NCI-H2196 (cell line): ENCODE measurements around the gene ENPP1.

Experiments
- DNase-seq: peaks from one replicate; lab custom pipeline; 2025; ENCODE audit not compliant: unreplicated experiment; lab: John Stamatoyannopoulos, UW

The ENPP1 gene

DNA sequence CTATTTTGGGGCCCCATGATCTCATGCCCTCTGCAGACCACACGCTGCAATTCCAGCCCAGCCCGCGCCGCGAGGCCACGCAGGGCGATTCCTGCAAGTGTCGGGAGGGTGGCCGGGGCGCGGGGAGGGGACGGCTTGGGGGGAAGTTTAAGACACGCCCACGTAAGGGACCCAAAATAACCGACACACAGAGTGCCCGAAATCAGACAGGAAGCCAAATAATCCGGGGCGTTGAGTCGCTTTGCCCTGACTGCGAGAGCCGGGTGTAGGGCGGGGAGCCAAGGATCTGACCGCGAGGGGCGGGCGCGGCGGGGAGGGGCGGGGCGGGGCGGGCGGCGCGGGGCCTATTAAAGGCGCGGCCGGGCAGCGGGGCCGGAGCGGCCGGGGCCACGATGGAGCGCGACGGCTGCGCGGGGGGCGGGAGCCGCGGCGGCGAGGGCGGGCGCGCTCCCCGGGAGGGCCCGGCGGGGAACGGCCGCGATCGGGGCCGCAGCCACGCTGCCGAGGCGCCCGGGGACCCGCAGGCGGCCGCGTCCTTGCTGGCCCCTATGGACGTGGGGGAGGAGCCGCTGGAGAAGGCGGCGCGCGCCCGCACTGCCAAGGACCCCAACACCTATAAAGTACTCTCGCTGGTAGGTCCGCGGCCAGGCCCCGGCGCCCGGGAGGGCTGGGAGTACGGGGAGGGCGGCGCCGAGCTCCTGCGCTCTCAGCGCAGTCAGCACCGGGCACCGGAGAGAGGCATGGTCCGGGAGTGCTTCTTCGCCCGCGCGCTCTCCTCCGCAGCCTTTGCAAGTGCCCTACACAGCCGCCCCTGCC, at the start of gene ENPP1:
Gene ENPP1 (plus strand): TSS at position 377 of the 816 bp plus-strand sequence. CDS start 16 bp downstream, at position 393.
- peak; percentile 44 for DNase-seq

- DNase-seq = no peak
Observed at GRCh38 chr6:131758920-131759319, 48.9 kb upstream of the ENPP1 start.

- DNase-seq = no peak
Observed at GRCh38 chr6:131761060-131761761, 46.6 kb upstream of the ENPP1 start.

DNA sequence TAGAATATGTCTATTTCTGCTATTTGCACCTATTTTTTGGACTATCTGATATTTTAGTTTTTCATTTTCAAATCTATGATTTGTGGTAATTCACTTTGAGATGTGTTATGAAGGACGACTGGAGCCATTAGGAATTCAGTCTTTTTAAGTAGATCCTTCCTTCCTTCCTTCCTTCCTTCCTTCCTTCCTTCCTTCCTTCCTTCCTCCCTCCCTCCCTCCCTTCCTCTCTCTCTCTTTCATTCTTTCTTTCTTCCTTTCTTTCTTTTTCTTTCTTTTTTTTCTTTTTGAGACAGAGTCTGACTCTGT, 46.1 kb upstream of the ENPP1 start:
- DNase-seq = no peak

DNA sequence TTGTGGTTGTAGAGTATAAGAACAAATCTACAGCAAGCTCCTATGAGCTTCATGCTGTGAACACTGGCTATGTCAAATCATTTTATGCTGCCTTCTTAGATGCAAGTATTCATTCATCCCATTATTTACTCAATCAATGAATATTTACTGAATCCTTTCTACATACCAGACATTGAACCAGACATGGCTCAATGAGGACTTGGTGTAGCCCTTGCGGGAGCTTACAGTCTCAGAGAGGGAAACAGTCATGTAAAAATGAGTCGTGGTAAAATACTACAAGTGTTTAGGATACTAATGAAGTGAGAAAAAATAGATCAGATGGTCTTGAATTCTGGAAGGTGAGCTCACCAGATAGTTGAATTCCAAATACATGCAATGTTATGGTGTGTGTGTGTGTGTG, 44.8 kb upstream of the ENPP1 start:
- DNase-seq = no peak

GRCh38 chr6:131763749-131764148, 44.1 kb upstream of the ENPP1 start:
- no peak for DNase-seq

GRCh38 chr6:131764350-131764749, 43.5 kb upstream of the ENPP1 start:
- DNase-seq = no peak

GRCh38 chr6:131765081-131765803, 42.6 kb upstream of the ENPP1 start:
- no peak for DNase-seq

DNA sequence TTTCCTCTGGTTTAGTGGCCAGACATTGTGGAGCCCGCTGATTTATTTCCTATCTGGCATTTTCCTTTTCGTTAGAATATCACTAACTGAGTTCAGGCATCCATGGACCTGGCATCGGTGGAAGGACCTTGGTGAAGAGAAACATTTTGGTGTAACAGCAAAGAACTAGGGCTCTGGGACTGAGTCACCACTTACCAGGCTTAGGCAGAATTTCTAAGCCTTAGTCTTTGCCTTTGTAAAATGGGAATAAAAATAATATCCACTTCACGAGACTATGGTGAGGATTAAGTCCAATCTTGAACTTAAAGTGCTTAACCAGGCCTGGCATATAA, 42.0 kb upstream of the ENPP1 start:
- DNase-seq = no peak

GRCh38 chr6:131766631-131767030, 41.2 kb upstream of the ENPP1 start:
- DNase-seq = no peak

- DNase-seq = no peak
Observed at GRCh38 chr6:131768964-131769363, 38.9 kb upstream of the ENPP1 start.

DNA sequence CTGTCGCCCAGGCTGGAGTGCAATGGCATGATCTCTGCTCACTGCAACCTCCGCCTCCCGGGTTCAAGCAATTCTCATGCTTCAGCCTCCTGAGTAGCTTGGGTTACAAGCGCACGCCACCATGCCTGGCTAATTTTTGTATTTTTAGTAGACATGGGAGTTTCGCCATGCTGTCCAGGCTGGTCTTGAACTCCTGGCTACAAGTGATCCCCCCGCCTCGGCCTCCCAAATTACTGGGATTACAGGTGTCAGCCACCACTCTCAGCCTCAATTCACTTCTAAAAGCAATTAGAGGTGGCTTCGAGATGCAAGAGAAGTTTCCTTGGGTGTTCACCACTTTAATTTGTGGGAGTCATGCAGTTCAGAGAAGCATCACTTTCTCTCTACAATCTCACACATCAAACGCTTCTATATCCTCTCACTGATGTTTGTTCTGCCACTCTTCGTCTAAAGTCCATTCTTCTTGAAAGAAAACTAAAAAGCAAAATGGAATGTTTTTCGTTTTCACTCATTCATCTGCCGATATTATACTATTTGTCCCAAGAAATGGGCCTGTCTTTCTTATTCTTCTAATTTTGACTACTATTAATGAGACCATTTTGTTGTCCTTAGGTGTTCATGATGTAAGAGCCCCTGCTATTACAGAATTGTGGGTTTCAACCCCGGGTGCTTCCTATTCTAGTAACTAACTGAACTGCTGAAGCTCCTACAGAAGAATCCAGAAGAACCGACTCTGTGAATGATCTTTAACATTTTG, 38.3 kb upstream of the ENPP1 start:
- DNase-seq = no peak

- no peak for DNase-seq
Observed at GRCh38 chr6:131770776-131771175, 37.0 kb upstream of the ENPP1 start.

GRCh38 chr6:131773284-131773950, 34.4 kb upstream of the ENPP1 start:
- no peak for DNase-seq

GRCh38 chr6:131775886-131776285, 31.9 kb upstream of the ENPP1 start:
- no peak for DNase-seq

GRCh38 chr6:131776985-131777384, 30.8 kb upstream of the ENPP1 start:
- no peak for DNase-seq

- no peak for DNase-seq
Observed at GRCh38 chr6:131778169-131778568, 29.7 kb upstream of the ENPP1 start.

GRCh38 chr6:131779304-131779703, 28.5 kb upstream of the ENPP1 start:
- no peak for DNase-seq

DNA sequence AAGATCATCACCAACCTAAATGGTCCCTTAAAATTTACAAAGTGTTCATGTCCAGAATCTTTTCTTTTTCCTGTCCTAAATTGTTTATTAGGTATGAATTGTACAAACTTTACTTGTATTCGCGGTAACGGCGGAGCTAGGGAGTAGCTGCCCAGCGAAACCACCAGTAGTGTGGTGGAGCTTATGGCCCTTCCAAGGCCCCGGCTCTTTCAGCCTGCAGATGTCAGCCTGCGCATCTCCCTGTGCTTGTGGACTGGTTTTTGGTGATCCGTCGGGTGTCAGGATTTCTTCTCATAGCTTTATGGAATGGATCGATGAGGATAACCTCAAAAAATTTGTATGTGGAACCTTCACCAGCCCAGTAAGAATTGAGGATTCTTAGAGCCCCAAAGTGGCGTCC, 27.2 kb upstream of the ENPP1 start:
- DNase-seq = no peak

DNA sequence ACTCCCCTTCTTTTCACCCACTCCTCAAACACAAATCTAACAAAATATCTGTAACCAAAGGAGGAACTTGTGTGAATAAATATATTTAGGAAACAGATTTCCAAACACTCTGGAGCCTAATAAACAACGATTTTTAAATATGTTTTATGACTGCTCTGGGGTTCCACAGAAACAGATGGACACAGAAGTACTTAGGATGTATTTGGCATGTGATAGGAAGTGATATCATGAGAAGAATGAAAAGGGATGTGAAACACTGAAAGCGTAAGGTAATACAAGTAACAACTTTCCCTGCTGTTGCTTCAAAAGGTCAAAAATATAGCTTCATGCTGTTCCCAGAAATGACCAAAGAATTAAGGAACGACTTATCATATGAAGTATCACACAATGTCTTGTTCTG, 26.1 kb upstream of the ENPP1 start:
- no peak for DNase-seq

- no peak for DNase-seq
Observed at GRCh38 chr6:131782764-131783163, 25.1 kb upstream of the ENPP1 start.
